GDM1 (cell line): ENCODE data around the gene ZSCAN5B.

ENCODE experiments used
- DNase-seq: peaks from one replicate; lab custom pipeline; 2025; lab: John Stamatoyannopoulos, UW

The ZSCAN5B gene

DNA sequence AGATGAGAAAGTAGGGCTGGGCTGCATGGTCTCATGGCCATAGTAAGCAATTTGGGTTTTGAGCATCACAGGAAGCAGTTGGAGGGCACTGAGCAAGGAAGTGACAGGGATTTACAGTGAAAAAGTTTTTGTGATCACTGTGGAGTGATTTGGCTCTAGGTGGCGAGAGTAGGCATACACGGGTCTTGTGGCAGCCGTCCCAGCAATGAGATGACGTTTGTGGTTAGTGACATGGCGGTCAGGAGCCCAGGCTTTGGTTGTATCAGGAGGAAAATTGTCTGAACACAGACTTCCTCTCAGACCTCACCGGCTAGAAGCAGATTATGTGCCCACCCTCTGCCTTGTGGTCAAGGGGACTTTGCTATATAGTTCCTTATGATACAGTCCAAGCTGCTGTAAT lies 53.2 kb downstream of the ZSCAN5B start:
- DNase-seq = peak; percentile 45

DNA sequence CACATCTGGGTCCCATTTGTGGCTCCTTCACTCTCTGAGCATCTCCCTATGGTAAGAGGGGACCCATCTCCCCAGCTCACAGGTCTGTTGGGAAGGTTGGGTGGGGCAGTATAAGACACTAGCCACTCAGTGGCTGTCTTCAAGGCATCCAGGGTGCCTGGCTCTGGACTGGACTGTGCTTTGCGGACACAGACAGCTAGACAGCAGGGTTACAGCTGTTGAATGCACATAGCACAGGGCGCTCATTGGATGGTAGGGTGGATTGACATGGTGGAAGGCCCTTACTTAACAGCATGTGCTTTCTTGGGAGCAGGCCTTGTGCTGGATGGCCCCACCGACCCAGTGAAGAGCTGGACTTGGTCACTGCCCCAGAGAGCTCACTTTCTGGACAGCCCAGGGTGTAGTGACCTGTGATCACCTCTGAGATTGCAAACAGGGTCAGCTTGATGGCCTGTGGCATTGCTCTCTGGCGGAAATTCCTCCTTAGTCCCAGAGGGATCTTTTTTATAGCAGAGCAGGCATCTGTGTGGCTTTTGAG lies 54.6 kb downstream of the ZSCAN5B start:
- DNase-seq = no peak

DNA sequence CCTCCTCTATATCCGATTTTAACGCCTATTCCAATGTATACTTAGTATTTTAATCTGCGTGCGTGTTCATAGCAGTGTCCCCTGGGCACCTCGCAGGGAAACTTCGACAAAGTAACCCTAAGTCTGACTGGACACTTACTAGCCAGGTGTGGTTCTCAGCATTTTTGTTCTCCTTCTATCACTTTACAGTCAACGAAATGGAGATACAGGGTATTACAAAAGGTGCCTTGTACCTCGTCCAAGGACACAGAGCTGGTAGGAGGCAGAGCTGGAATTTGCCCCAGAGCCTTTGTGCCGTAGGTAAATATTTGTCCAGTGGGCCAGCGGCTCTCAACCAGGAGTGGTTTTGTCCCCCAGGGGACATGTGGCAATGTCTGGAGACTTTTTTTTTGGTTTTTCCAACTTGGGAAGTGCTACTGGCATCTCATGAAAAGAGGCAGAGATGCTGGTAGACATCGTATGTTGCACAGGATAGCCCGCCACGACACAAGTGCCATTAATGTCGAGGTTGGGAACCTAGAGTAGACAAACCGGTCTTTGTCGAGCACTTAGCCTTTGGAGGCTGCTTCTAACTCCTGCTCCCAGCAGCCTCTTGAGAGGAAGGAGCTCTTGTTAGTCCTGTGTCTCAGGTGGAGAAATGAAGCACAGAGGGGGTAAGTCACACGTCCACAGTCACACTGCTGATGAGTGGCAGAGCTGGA lies 55.3 kb downstream of the ZSCAN5B start:
- DNase-seq = no peak

DNA sequence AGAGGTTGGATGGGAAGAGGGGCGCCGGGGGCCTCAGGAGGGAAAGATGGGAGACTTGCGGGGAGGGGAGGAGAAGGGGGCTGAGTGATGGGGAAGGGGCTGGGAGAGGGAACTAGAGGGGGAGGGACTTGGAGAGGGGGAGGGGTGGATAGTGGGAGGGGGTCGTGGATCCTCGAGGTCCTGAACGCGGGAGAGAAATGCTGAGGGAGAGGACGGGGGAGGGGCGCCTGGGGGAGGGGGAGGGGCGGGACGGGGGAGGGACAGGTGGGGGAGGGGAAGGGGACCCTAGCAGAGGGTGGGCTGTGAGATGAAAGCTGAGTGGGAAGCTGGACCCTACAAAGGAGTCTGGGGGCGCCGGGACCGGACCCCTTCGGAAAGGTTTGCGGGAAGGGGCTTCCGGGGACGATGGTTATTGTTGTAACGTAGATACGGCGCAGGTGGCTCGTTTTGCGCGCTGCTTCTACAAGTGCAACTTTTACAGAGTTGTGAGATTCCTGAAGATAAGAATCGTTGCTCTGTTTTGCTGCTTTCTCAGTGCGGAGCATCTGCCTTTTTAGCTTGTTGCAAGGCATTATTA lies 56.1 kb downstream of the ZSCAN5B start:
- no peak for DNase-seq

DNA sequence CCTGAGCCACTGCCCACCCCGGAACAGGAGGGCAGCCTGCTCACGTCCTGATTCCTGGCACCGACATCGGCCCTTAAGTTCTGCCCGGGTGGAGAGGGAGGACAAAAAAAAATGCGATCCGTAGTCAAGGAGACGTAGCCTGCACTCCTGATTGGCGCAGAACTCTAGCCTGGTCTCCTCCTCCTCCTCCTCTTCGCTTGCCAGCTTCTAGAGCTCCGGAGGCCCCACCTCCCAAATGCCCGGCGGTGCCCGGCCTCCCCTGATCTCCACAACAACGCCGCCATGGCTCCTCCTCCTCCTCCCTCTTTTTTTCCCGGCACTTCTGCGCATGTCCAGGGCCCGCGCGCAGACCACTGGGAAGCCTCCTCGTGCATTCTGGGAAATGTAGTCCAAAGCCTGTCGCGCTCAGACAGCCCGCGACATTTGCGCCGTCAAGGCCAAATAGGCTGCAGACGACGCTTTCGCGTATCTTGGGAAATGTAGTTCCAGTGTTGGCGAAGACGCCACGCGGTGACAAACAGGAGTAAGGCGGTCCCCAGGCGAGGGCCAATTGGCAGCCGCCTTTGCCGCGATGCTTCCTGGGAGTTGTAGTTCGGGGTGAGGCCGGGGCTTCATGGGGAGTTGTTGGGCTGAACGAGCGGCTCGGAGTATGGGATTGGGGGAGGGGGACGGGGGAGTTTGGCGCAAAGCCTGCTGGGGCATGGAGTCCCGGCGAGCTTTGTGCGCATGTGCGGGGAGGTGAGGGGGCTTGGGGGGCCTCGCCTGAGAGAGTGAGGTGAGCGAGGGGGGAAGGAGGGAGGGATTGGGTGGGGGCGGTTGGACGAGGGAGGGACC lies 56.8 kb downstream of the ZSCAN5B start, which contains the start of gene ZNF444:
Gene ZNF444, plus strand, starts transcription at position 705 of the 834 bp plus-strand sequence. CDS start 5,625 bp downstream, outside the sequence.
- DNase-seq = peak; percentile 100

DNA sequence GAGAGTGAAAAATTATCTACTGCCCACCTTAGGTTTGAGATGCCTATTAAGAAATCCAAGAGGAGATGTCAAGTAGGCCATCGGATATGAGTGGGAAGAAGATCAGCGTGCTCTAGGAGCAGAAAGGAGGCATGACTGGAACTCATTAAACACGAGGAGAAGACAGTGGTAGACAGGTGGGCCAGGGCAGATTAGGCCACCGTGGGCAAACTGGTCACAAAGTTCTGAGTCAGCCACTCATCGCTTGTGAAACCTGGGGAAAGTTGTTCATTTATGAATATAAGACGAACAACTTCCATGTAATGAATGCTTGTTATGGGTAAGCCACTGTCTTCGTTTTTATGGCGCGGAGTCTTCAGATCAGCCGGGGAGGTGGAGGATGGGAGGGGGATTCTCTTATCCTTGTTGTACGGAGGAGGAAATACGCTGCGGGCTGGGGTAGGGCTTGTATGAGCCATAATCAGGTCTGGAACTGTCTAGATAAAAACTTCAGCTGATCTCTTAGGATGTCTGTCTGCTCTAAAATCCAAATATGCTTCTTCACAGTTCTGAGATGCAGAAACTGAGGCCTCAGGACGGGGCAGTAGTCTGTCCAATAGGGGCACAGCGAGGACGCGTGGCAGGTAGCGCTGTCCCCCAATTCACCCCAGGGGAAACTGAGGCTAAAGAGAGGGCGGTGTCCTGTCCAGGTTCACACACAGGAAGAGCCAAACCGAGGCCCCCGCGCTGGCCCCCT lies 57.6 kb downstream of the ZSCAN5B start:
- no peak for DNase-seq
